GM12872 (cell line): ENCODE results near the gene USP47.

Experiments
- CTCF ChIP-seq: IDR thresholded peaks from 3 replicates; pipeline ENCODE4 v1.5.1; 2011; ENCODE audit warnings: low read depth, mild to moderate bottlenecking, low read length, moderate library complexity; ENCODE audit not compliant: insufficient read depth

USP47 gene

GRCh38 chr11:11993839-11994238 lies 152.1 kb downstream of the USP47 start:
- no peak for TF ChIP-seq CTCF

GRCh38 chr11:11995601-11996000 lies 153.8 kb downstream of the USP47 start:
- no peak for TF ChIP-seq CTCF

- TF ChIP-seq CTCF = no peak
Observed at GRCh38 chr11:11996321-11997048, 154.7 kb downstream of the USP47 start.

- TF ChIP-seq CTCF = no peak
Observed at GRCh38 chr11:11997049-11997322, 155.2 kb downstream of the USP47 start.

DNA sequence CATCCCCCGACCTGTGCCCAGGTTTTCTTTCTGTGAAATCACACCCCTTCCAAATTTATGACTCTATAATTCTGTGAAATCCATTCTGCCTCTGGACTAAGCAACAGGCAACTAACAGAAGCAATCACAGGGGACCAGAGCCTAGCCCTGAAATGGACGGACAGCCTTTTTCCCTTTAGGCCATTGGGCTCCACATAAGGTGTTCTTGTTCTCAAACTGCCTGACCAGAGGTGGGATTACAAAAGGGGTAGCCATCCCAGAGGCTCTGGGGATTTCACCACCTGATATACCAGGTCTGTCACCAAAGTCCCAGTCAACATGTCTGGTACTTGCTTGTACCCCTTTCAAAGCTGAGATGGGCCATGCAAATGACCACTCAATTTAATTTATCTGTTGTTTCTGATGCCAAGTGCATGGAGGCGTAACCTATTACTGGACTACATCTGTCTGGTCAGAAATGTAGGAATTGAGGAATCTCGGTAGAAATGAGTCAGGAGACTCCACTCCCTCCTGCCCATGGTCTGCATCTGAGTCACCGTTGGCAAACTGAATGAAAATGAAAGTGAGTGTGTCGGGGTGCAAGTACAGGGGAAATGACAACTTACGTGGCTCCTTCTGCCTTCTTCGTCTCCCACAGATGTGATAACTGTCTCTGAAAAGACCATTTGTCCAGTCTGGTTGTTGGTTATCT lies 156.5 kb downstream of the USP47 start:
- no peak for TF ChIP-seq CTCF

DNA sequence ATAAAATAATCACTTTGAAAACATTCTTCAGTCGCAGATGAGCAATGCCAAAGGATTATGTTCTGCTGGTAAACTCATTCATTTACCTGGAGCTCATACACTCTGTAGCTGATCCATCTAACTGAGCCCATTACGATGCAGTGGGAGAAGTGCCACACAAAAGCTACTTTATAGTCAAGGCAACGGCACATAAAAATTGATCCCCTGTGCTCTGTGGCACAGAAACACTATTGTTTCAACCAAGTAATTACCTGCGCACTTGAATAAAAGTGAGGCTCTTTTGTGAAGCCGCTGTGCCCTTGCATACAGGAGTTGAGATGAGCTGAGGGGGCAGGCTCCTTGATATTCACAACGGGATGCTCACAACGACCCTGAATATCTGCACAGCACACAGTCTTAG lies 159.4 kb downstream of the USP47 start:
- no peak for TF ChIP-seq CTCF

DNA sequence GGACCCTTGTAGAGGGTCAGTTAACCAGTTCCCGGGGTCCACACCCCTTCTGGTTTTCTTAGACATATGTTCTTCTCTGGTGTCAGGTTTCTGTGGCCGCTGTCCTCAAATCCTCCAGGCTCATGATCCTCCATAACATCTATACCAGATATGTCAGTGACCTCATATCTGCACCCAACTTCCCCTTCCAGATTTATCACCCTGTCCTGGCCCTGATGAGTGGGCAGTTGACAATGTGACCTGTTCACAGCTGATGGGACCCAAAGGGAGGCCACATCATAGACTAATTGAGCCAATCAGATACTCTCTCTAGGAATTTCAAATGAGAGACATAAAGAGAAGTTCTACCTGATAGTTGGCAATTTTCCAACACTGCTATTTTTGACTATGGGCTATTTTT lies 161.6 kb downstream of the USP47 start:
- no peak for TF ChIP-seq CTCF

- TF ChIP-seq CTCF = no peak
Observed at GRCh38 chr11:12003815-12004214, 162.0 kb downstream of the USP47 start.
